GM19239 (cell line): Measurements from ENCODE around the gene NPIPB9.
"Not testable (repeated sequence)": the region's sequence is repeated elsewhere in the genome, so short reads cannot be mapped to it uniquely, and the experiment has no call there.

Experiments
- DNase-seq: peaks from one replicate; pipeline ENCODE4 v3.0.0; 2011; ENCODE audit warnings: low spot score; ENCODE audit not compliant: insufficient read length
- FAIRE-seq: peaks from 2 replicates; lab custom pipeline; 2011; peaks lifted over from hg19 to GRCh38; lab: Jason Lieb, UNC

Gene NPIPB9

DNA sequence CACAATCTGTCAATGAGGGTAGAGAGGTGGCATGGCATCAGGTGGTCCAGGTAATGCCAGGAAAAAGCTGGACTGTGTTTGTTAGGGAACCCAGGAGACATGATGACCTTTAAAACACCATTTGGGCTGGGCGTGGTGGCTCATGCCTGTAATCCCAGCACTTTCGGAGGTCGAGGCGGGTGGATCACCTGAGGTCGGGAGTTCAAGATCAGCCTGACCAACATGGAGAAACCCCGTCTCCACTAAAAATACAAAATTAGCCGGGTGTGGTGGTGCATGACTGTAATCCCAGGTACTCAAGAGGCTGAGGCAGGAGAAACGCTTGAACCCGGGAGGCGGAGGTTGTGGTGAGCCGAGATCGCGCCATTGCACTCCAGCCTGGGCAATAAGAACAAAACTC, 69.0 kb downstream of the NPIPB9 start:
- not testable (repeated sequence) for DNase-seq, FAIRE-seq

DNA sequence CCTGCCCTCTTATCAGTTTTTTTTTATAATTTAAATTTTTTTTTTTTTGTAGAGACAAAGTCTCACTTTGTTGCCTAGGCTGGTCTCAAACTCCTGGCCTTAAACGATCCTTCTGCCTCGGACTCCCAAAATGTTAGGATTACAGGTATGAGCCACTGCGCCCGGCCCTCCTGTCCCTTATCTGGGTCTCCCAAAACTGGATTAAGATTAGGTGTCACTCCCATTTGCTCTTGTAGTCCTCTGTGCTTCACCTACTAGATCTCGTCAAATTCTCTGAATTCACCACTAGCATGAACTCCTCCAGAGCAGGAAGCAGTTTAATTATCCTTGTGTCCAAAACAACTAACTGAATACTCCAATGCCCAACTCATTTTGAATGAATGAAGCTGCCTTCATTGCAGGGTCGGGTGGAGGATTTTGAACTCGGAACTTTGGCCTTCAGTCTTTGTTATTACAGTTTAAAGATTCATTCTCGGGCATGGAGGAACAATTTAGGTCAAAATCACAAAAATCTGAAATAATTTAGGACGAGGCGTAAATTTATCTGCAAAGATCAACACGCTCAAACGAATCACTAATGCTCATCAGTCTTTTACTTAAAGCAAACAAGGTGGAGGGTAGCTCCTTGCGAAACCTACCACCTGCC, 70.4 kb downstream of the NPIPB9 start:
- no peak for DNase-seq
- FAIRE-seq: no peak
